Measurements from ENCODE around the gene OPTC. TPM values are rescaled to one million over a fixed set of nuclear protein-coding genes. Genes with fewer than 3 reads are reported as not detected.

Gene OPTC
- total RNA-seq, 1 donor from 2014 or later, result not detected

DNA sequence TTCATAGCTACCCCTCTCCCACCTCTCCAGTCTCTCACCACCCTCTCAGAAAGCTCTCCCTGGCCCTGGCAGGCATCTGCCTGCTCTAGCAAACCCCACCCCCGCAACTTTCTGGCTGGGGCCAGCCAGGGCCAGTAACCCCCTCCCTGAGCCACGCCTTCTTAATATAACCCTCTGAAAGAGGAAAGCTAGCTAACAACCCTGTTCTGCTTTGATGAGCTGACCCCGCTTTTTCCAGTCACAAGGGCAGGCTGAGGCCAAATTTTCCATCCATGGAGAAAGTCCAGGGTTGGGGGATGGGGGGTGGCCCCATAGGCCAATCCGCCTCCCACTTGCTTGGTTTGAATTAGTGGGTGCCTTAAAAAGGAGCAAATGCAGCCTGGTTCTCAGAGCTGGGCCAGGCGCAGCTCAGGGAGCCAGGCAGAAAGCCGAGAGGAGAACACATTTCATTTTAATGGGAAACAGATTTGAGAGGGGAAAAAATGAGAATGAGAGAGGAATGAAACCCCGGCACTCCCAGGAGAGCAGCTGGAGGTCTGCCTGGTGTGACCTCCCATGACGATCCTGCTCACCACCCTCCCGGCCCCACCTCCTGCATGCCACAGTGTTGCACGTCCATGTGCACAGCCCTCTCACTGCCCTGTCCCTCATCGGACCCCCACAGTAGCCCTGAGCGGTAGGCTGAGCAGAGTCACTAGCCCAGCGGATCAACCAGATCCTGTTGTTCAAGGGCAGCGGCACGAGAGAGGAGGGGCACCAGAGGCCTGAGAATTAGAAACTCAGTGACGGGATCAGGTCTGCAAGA, 62.3 kb downstream of the OPTC start:
- TF ChIP-seq, protein P1, sequence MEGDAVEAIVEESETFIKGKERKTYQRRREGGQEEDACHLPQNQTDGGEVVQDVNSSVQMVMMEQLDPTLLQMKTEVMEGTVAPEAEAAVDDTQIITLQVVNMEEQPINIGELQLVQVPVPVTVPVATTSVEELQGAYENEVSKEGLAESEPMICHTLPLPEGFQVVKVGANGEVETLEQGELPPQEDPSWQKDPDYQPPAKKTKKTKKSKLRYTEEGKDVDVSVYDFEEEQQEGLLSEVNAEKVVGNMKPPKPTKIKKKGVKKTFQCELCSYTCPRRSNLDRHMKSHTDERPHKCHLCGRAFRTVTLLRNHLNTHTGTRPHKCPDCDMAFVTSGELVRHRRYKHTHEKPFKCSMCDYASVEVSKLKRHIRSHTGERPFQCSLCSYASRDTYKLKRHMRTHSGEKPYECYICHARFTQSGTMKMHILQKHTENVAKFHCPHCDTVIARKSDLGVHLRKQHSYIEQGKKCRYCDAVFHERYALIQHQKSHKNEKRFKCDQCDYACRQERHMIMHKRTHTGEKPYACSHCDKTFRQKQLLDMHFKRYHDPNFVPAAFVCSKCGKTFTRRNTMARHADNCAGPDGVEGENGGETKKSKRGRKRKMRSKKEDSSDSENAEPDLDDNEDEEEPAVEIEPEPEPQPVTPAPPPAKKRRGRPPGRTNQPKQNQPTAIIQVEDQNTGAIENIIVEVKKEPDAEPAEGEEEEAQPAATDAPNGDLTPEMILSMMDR (IDR thresholded peaks at IDR 0.05; ENCODE audit: unreplicated experiment), result no peak
- Mint-ChIP-seq H3K9me3 (ENCODE audit: low read depth) (no peaks in the 10 kb centered on the region), H3K27me3 (peaks cover 38% of the 10 kb centered on the region), H3K36me3 (ENCODE audit: insufficient read depth) (no peaks in the 10 kb centered on the region), H3K4me1 (ENCODE audit: low read depth) (peaks cover 17% of the 10 kb centered on the region), H3K4me3 (ENCODE audit: low read depth) (no peak overlapping the region), H3K27ac (peak overlapping the region; percentile 85)
- DNase-seq (ENCODE audit: low spot score, unreplicated experiment), result no peak

DNA sequence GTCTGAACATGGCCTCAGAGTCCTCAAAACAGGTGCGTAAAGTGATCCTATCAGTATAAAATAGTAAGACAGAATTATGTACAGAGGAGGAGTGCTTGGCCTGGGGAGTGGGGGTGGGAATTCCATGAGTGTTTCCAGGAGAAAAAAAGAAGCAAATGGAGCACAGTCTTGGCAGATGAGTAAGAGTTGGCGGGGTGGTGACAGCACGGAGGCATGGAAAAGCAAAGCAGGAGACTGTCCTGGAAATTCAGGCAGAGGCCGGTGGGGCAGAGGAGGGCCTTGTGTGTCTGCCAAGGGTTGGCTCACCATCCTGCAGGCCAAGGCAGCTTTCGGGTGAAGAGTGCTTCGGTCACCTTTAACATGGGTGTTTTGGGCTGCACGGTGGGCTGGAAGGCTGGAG, 63.4 kb downstream of the OPTC start:
- Mint-ChIP-seq H3K4me1 (ENCODE audit: low read depth) (peaks cover 17% of the 10 kb centered on the region), H3K9me3 (ENCODE audit: low read depth) (no peaks in the 10 kb centered on the region), H3K36me3 (ENCODE audit: insufficient read depth) (no peaks in the 10 kb centered on the region), H3K27ac (no peak overlapping the region), H3K27me3 (peaks cover 41% of the 10 kb centered on the region), H3K4me3 (ENCODE audit: low read depth) (no peak overlapping the region)
- DNase-seq (ENCODE audit: low spot score, unreplicated experiment), result no peak
- TF ChIP-seq, protein P1 (IDR thresholded peaks at IDR 0.05; ENCODE audit: unreplicated experiment), result no peak

DNA sequence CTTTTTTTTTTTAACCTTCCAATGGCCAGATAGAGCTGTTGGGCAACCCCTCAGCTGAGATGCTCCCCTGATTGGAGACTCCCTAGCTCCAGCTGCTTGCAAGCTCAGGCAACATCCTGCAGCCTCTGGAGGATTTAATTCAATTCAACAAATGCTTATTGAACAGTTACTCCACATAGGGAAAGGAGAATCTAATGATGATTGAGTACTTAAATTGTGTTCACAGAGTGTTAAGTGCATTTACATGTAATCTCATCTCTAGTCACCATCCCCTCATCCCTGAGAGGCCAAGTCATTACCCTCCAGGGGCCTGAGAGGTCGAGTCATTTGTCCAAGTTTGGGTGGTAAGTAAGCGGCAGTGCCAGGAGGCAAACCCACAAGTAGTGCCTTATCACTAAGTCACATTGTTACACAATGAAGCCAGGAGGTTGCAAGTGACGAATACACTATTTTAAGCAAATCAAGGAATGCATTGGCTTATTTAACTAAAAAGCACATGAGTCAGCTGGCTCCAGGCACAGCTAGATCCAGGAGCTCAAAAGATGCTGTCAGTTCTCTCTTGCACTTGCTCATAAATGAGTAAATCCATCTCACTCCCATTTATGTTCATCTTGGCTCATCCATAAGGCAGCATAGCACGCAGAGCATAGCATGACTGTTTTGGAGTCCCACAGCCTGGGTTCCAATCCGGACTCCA, 64.3 kb downstream of the OPTC start:
- H3K27me3 Mint-ChIP-seq, result peaks cover 42% of the 10 kb centered on the region
- no peak overlapping the region for H3K27ac Mint-ChIP-seq
- peaks cover 17% of the 10 kb centered on the region for H3K4me1 Mint-ChIP-seq (ENCODE audit: low read depth)

More for the DNA sequence above, 64.3 kb downstream of the OPTC start:
- no peak for DNase-seq (ENCODE audit: low spot score, unreplicated experiment)
- TF ChIP-seq, protein P1 (IDR thresholded peaks at IDR 0.05; ENCODE audit: unreplicated experiment), result no peak
- Mint-ChIP-seq H3K9me3 (ENCODE audit: low read depth) (no peaks in the 10 kb centered on the region), H3K4me3 (ENCODE audit: low read depth) (no peak overlapping the region), H3K36me3 (ENCODE audit: insufficient read depth) (no peaks in the 10 kb centered on the region)

Other genes starting within 250 kb of the OPTC start
- gene BTG2, start 188.6 kb upstream of the OPTC start, total RNA-seq, result 103 and 110 TPM in 2 replicates
- gene FMOD, start 143.0 kb upstream of the OPTC start, total RNA-seq, result 2.5 and 3.1 TPM in 2 replicates
- 0.04 and 0.14 TPM in 2 replicates for gene PRELP, start 18.3 kb upstream of the OPTC start, total RNA-seq
- gene ATP2B4, start 132.7 kb downstream of the OPTC start, total RNA-seq, result 39.2 and 40.8 TPM in 2 replicates